IMR-90 (cell line): Measurements from ENCODE around the gene ACAD11. TPM values are rescaled to one million over a fixed set of nuclear protein-coding genes. Genes with fewer than 3 reads are reported as not detected.
A peak's percentile ranks its signal among the peaks of the same experiment; 100 is the strongest.

Experiments used
- ATAC-seq: fragments of 200-7000 bp; cut with Tn5 transposase; 2 replicates; pipeline ENCODE4 v1.9.1; 2020; ENCODE audit warnings: low read depth, mild to moderate bottlenecking, moderate library complexity
- BruUV-seq: library from RNA; stranded (reverse); fragments of 400-500 nt; replicated peaks from 2 replicates; lab custom pipeline; 2021; lab: Mats Ljungman, UMichigan
- CTCF ChIA-PET: fragments of 300-600 bp; formaldehyde crosslinking; extraction: SDS; loops from one replicate; lab custom pipeline; 2021; ENCODE audit warnings: antibody characterized with exemption; lab: Yijun Ruan, JAX
- POLR2A ChIA-PET: fragments of 300-600 bp; sonication (Branson Sonifier 250); formaldehyde crosslinking; loops from one replicate; lab custom pipeline; 2022; ENCODE audit warnings: antibody characterized with exemption; ENCODE audit not compliant: unreplicated experiment; lab: Charles Lee
- DNase-seq: peaks from one replicate; pipeline ENCODE4 v3.0.0; 2013
- H2AFZ ChIP-seq: replicated peaks from 2 replicates; pipeline ENCODE3; 2013; ENCODE audit warnings: low read length, mild to moderate bottlenecking; ENCODE audit not compliant: poor library complexity
- H2AK5ac ChIP-seq: 2 replicates; pipeline ENCODE4 v1.6.1; 2013; ENCODE audit warnings: low read depth, low read length, inconsistent platforms
- H2AK9ac ChIP-seq: replicated peaks from 2 replicates; pipeline ENCODE3; 2013; ENCODE audit warnings: mild to moderate bottlenecking, low read depth, low read length, moderate library complexity; ENCODE audit not compliant: poor library complexity
- H2BK120ac ChIP-seq: 2 replicates; pipeline ENCODE4 v1.6.1; 2013; ENCODE audit warnings: low read depth, low read length, inconsistent platforms
- H2BK15ac ChIP-seq: 3 replicates; pipeline ENCODE4 v1.6.1; 2013; ENCODE audit warnings: low read depth, low read length, inconsistent platforms
- H2BK20ac ChIP-seq: 2 replicates; pipeline ENCODE4 v1.6.1; 2013; ENCODE audit warnings: low read depth, mild to moderate bottlenecking, inconsistent platforms, low read length, moderate library complexity
- H2BK5ac ChIP-seq: 2 replicates; pipeline ENCODE4 v1.6.1; 2013; ENCODE audit warnings: mild to moderate bottlenecking, low read depth, low read length, inconsistent platforms; ENCODE audit not compliant: poor library complexity, severe bottlenecking
- H3K14ac ChIP-seq: replicated peaks from 2 replicates; pipeline ENCODE4 v1.6.1; 2013; ENCODE audit warnings: low read depth, low read length, inconsistent platforms
- H3K18ac ChIP-seq: 2 replicates; pipeline ENCODE4 v1.6.1; 2013; ENCODE audit warnings: low read depth, low read length, control low read depth
- H3K23ac ChIP-seq: 2 replicates; pipeline ENCODE4 v1.6.1; 2013; ENCODE audit warnings: low read depth, low read length, inconsistent platforms
- H3K27ac ChIP-seq: 2 replicates; pipeline ENCODE4 v1.5.1; 2013; ENCODE audit warnings: mild to moderate bottlenecking, control low read depth, low read length; ENCODE audit not compliant: insufficient read depth
- H3K27me3 ChIP-seq: 2 replicates; pipeline ENCODE4 v1.6.1; 2013; ENCODE audit warnings: low read length; ENCODE audit not compliant: control insufficient read depth, insufficient read depth
- H3K36me3 ChIP-seq: 2 replicates; pipeline ENCODE4 v1.6.1; 2013; ENCODE audit warnings: low read length, mixed read lengths; ENCODE audit not compliant: control insufficient read depth, insufficient read depth
- H3K4ac ChIP-seq: 2 replicates; pipeline ENCODE4 v1.6.1; 2013; ENCODE audit warnings: low read depth, low read length, inconsistent platforms
- H3K4me1 ChIP-seq: 2 replicates; pipeline ENCODE4 v1.6.1; 2013; ENCODE audit warnings: low read length, mixed read lengths; ENCODE audit not compliant: control insufficient read depth, insufficient read depth
- H3K4me2 ChIP-seq: 2 replicates; pipeline ENCODE4 v1.6.1; 2013; ENCODE audit warnings: low read depth, mild to moderate bottlenecking, control low read depth, low read length, moderate library complexity
- H3K4me3 ChIP-seq: 2 replicates; pipeline ENCODE4 v1.5.1; 2013; ENCODE audit warnings: low read depth, mild to moderate bottlenecking, control low read depth, low read length, moderate library complexity; ENCODE audit not compliant: insufficient read depth
- H3K56ac ChIP-seq: 2 replicates; pipeline ENCODE4 v1.6.1; 2013; ENCODE audit warnings: low read length, inconsistent platforms; ENCODE audit not compliant: insufficient read depth; ENCODE audit errors: extremely low read depth
- H3K79me1 ChIP-seq, 2 experiments: 2 replicates each; pipeline ENCODE4 v1.6.1; 2013; ENCODE audit warnings: low read length in 2 of 2, inconsistent platforms in 1 of 2, low read depth in 1 of 2
- H3K9ac ChIP-seq: 2 replicates; pipeline ENCODE4 v1.6.1; 2013; ENCODE audit warnings: low read depth, low read length, control low read depth
- H3K9me1 ChIP-seq: 2 replicates; pipeline ENCODE4 v1.6.1; 2013; ENCODE audit warnings: low read length, inconsistent platforms; ENCODE audit not compliant: insufficient read depth
- H3K9me3 ChIP-seq: 2 replicates; pipeline ENCODE4 v1.6.1; 2013; ENCODE audit warnings: low read length; ENCODE audit not compliant: control insufficient read depth, insufficient read depth
- H4K20me1 ChIP-seq: 2 replicates; pipeline ENCODE4 v1.6.1; 2013; ENCODE audit warnings: low read length, inconsistent platforms; ENCODE audit not compliant: insufficient read depth
- H4K5ac ChIP-seq: 2 replicates; pipeline ENCODE4 v1.6.1; 2013; ENCODE audit warnings: mild to moderate bottlenecking, low read depth, low read length, control low read depth
- H4K8ac ChIP-seq, 2 experiments: 2 replicates each; pipeline ENCODE4 v1.6.1; 2013; ENCODE audit warnings: low read depth in 2 of 2, low read length in 2 of 2, control low read depth in 1 of 2, inconsistent platforms in 1 of 2
- H4K91ac ChIP-seq: 2 replicates; pipeline ENCODE4 v1.6.1; 2013; ENCODE audit warnings: low read depth, low read length, inconsistent platforms; ENCODE audit not compliant: insufficient read depth
- CTCF ChIP-seq: conservative IDR thresholded peaks from 2 replicates; pipeline ENCODE4 v1.5.1; 2012; ENCODE audit warnings: mild to moderate bottlenecking, low read depth, low read length, improper control_type of control experiment
- MAFK ChIP-seq: IDR thresholded peaks from 2 replicates; pipeline ENCODE4 v1.6.1; 2012; ENCODE audit warnings: low read depth, low read length, improper control_type of control experiment
- RCOR1 ChIP-seq: IDR thresholded peaks from 2 replicates; pipeline ENCODE4 v1.6.1; 2012; ENCODE audit warnings: mild to moderate bottlenecking, low read length, improper control_type of control experiment; ENCODE audit not compliant: insufficient replicate concordance
- WGBS, 2 experiments: methylation state at CpG; one replicate each; pipeline versions ENCODE4 v1.1.5 to v1.1.7; 2013; ENCODE audit warnings: missing lambda C conversion rate in 2 of 2; ENCODE audit not compliant: insufficient read length in 1 of 2; ENCODE audit errors: extremely low coverage in 2 of 2; 5-methylcytosine and 5-hydroxymethylcytosine counted together
- dilution Hi-C: fragments of 300-500 bp; cut with HindIII; formaldehyde crosslinking; loops from one replicate; pipeline ENCODE4 v1.14.3; 2018; ENCODE audit warnings: low sequenced_read_pairs; ENCODE audit not compliant: unreplicated experiment
- in situ Hi-C: fragments of 300-500 bp; cut with MboI; formaldehyde crosslinking; loops from 3 replicates; pipeline ENCODE4 v1.14.3; 2019; ENCODE audit warnings: low sequenced_read_pairs, inconsistent platforms, mixed read lengths
- intact Hi-C: fragments of 100-400 bp; cut with micrococcal nuclease; formaldehyde crosslinking; loops from 2 replicates; pipeline ENCODE4 v1.10.0; 2022
- polyA plus RNA-seq, 3 experiments: library from polyadenylated mRNA; depleted of rRNA; stranded (reverse); fragments of >200 nt; gene quantifications; 2 replicates each; pipeline ENCODE4 v1.2.3, GENCODE V29; 2012; ENCODE audit warnings: low replicate concordance in 1 of 3
- total RNA-seq: library from RNA; depleted of rRNA; stranded (reverse); fragments of >200 nt; gene quantifications from 2 replicates; pipeline ENCODE4 v1.2.3, GENCODE V29; 2012

ACAD11 gene
- total and polyA plus RNA-seq, 2 of the 4 experiments (the other 2 are of a cell fraction): 16.0 to 18.8 TPM

GRCh38 chr3:132536442-132537153, 123.0 kb downstream of the ACAD11 start:
- peaks cover 27% of the 10 kb centered on the region for H3K4me1 ChIP-seq
- TF ChIP-seq CTCF (0 out of 2 replicates have a peak, but pooled peaks have one; percentile 3), RCOR1 (no peak), MAFK (no peak)
- no peaks in the 10 kb centered on the region for H4K20me1 ChIP-seq
- CTCF ChIA-PET: interaction anchor here (0.6 to 3.9 kb wide), 9 partner anchors 10 to 114 kb away, joined by 3 to 27 read pairs (median 5); no protein-coding TSS in a partner anchor
- peaks cover 21% of the 10 kb centered on the region for H3K36me3 ChIP-seq
- H2BK15ac ChIP-seq: peak overlapping the region; percentile 90
- dilution Hi-C loops (loop anchor here (25.0 kb wide), 1 partner anchor 101 kb away; no protein-coding TSS in a partner anchor), intact Hi-C loops (loop anchor here (1.0 to 5.0 kb wide), 2 partner anchors 106 to 121 kb away; partner anchors contain the start of gene ACAD11), in situ Hi-C loops (no loop called here)
- H3K9ac ChIP-seq: 0 out of 2 replicates have a peak overlapping the region, but pooled peaks have one; percentile 2
- BruUV-seq: no TSS peak
- peak overlapping the region; percentile 79 for H2BK5ac ChIP-seq
- H3K27ac ChIP-seq: peak overlapping the region; percentile 66
- H2AK9ac ChIP-seq: peak overlapping the region; percentile 80
- POLR2A ChIA-PET: no interaction called here
- peak overlapping the region; percentile 82 for H2BK20ac ChIP-seq
- H3K9me3 ChIP-seq: no peaks in the 10 kb centered on the region
- H3K4me3 ChIP-seq: no peak overlapping the region
- 100% methylated on average over 1 of the region's 3 CpGs; no CpG with 5 or more reads in 1 of the 2 experiments for WGBS, 2 experiments
- H3K18ac ChIP-seq: peak overlapping the region; percentile 62
- H3K4ac ChIP-seq: peak overlapping the region; percentile 95
- peak overlapping the region; percentile 98 for H2AK5ac ChIP-seq
- peak overlapping the region; percentile 88 for H2BK120ac ChIP-seq
- peaks cover 23% of the 10 kb centered on the region for H3K9me1 ChIP-seq
- H4K8ac ChIP-seq: peak overlapping the region; percentile 25 to 79
- H4K91ac ChIP-seq: peak overlapping the region; percentile 79
- peak overlapping the region; percentile 84 for H3K14ac ChIP-seq
- peak; percentile 18 for DNase-seq
- H3K23ac ChIP-seq: peak overlapping the region; percentile 82
- H3K27me3 ChIP-seq: no peaks in the 10 kb centered on the region
- H2AFZ ChIP-seq: peak overlapping the region; percentile 57
- H4K5ac ChIP-seq: peak overlapping the region; percentile 47
- ATAC-seq: peak; percentile 57
- peaks cover 22 to 41% of the 10 kb centered on the region in 2 experiments for H3K79me1 ChIP-seq
- H3K4me2 ChIP-seq: no peak overlapping the region
- peak overlapping the region; percentile 18; the same call in 1 of the 2 replicates for H3K56ac ChIP-seq
